Fibroblast of the aortic adventitia (primary cell): ENCODE data around the gene SIN3A. TPM values are rescaled to one million over a fixed set of nuclear protein-coding genes. Genes with fewer than 3 reads are reported as not detected.

Experiments used
- DNase-seq: peaks from one replicate; pipeline ENCODE4 v3.0.0-alpha.2; 2010; ENCODE audit warnings: low read depth
- H3K4me3 ChIP-seq: 2 replicates; pipeline ENCODE4 v1.5.1; 2011; ENCODE audit warnings: low read depth, mild to moderate bottlenecking, control low read depth, low read length, moderate library complexity
- total RNA-seq: library from RNA; depleted of rRNA; stranded (reverse); fragments of >200 nt; gene quantifications from 2 replicates; pipeline ENCODE4 v1.2.3, GENCODE V29; 2012; ENCODE audit warnings: low replicate concordance
- TF ChIP-seq, protein P1 (sequence below): IDR thresholded peaks from 2 replicates; pipeline ENCODE4 v1.5.1; 2011; ENCODE audit warnings: mild to moderate bottlenecking, low read length, control low read depth, inconsistent platforms; ENCODE audit not compliant: insufficient read depth

The SIN3A gene
- total RNA-seq, 1 donor: 52.9 TPM

GRCh38 chr15:75357976-75358673 is 93.4 kb downstream of the SIN3A start:
- DNase-seq: no peak
- TF ChIP-seq, protein P1, sequence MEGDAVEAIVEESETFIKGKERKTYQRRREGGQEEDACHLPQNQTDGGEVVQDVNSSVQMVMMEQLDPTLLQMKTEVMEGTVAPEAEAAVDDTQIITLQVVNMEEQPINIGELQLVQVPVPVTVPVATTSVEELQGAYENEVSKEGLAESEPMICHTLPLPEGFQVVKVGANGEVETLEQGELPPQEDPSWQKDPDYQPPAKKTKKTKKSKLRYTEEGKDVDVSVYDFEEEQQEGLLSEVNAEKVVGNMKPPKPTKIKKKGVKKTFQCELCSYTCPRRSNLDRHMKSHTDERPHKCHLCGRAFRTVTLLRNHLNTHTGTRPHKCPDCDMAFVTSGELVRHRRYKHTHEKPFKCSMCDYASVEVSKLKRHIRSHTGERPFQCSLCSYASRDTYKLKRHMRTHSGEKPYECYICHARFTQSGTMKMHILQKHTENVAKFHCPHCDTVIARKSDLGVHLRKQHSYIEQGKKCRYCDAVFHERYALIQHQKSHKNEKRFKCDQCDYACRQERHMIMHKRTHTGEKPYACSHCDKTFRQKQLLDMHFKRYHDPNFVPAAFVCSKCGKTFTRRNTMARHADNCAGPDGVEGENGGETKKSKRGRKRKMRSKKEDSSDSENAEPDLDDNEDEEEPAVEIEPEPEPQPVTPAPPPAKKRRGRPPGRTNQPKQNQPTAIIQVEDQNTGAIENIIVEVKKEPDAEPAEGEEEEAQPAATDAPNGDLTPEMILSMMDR: no peak
- H3K4me3 ChIP-seq: no peak overlapping the region

GRCh38 chr15:75356517-75356916 is 95.0 kb downstream of the SIN3A start:
- TF ChIP-seq, protein P1: no peak
- DNase-seq: no peak
- H3K4me3 ChIP-seq: no peak overlapping the region

- H3K4me3 ChIP-seq: no peak overlapping the region
- no peak for DNase-seq
- TF ChIP-seq, protein P1: no peak
These were observed 95.5 kb downstream of the SIN3A start for GRCh38 chr15:75356006-75356405.

DNA sequence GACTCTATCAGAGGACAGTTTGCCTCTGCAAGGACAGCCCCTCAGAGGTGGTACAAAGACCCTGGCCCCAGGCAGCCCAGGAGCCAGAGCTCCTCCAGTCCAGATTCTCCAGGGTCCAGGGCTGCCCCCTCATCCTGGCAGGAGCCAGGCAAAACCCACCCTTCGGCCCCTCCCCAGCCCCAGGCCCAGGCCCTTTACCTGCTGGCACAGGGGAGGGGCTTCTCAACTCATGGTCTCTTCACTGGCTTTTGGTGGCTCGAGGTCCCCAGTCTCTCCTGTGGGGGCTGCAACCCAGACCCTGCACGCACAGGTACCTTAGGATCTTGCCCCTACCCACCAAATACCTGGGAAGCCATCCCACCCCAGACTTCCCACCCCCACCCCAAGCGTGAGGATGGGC is 96.1 kb downstream of the SIN3A start:
- no peak overlapping the region for H3K4me3 ChIP-seq
- TF ChIP-seq, protein P1: no peak
- no peak for DNase-seq

DNA sequence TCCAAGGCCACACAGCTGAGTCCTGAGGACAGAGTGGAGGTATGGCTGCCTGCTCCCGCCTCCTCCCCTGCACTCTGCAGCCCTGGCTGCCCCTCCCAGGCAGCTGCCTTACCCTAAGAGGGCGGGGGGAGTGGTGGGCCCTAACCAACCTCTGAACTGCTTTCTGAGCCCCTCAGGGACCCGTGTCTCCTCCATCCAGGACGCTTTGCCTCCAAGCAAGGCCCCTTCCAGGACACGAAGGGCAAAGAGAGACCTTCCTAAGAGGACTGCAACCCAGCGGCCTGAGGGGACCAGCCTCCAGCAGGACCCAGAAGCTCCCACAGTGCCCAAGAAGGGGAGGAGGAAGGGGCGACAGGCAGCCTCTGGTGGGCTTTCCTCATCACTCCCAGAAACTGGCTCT is 97.0 kb downstream of the SIN3A start:
- no peak for DNase-seq
- no peak overlapping the region for H3K4me3 ChIP-seq
- TF ChIP-seq, protein P1: no peak

- DNase-seq: no peak
- TF ChIP-seq, protein P1: no peak
- no peak overlapping the region for H3K4me3 ChIP-seq
These were observed 97.9 kb downstream of the SIN3A start for GRCh38 chr15:75353604-75354003.
